Femur (tissue), 1 donor: ENCODE measurements around the gene QSER1.
A peak's percentile ranks its signal among the peaks of the same experiment; 100 is the strongest.
"Not testable (repeated sequence)": the region's sequence is repeated elsewhere in the genome, so short reads cannot be mapped to it uniquely, and the experiment has no call there.

Experiments used
- DNase-seq: peaks from one replicate; pipeline ENCODE4 v3.0.0-alpha.2; 2017

QSER1 gene

DNA sequence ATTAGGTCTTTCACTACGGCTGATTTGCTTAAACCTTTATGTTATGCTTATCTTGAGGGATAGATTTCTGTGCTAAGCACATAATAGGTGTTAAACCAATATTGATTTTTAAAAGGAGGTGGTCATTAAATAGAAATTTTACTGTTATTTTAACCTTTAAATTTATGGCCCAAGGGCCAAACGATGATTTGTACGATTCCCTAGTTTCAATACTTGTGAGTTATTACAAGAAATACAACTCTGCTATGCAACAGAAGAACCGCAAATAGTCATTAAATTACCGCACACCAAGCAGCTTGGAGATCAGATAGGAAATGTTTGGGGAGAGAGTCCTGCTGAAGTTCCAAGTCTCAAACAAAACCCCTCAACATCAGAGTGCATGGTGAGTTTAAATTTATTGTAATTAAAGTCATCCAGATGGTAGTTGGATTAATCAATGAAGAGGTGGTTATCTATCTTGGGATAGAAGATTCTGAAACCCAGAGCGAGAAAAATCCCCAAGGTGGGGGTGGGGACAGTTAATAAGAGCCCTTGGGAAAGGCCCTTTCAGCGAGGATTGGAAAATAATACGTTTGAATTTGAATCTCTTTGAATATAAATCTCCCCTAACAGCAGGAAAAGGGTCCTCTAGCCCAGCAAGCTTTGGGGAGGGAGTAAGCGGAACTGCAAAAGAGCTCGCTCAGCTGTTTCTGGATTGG is 805 bp upstream of the QSER1 start:
- no peak for DNase-seq

DNA sequence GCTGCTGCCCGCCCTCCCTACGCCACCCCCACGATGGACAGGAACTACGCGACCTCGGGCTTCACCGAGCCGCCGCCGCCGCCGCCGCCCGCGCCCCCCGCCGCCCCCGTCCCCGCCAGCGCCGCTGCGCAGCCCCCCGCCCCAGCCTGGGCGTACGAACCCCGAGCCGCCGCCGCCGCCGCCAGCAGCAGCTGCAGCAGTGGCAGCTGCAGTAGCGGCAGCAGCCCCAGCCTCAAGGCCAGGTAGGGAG is 407 bp downstream of the QSER1 start:
- DNase-seq: no peak

DNA sequence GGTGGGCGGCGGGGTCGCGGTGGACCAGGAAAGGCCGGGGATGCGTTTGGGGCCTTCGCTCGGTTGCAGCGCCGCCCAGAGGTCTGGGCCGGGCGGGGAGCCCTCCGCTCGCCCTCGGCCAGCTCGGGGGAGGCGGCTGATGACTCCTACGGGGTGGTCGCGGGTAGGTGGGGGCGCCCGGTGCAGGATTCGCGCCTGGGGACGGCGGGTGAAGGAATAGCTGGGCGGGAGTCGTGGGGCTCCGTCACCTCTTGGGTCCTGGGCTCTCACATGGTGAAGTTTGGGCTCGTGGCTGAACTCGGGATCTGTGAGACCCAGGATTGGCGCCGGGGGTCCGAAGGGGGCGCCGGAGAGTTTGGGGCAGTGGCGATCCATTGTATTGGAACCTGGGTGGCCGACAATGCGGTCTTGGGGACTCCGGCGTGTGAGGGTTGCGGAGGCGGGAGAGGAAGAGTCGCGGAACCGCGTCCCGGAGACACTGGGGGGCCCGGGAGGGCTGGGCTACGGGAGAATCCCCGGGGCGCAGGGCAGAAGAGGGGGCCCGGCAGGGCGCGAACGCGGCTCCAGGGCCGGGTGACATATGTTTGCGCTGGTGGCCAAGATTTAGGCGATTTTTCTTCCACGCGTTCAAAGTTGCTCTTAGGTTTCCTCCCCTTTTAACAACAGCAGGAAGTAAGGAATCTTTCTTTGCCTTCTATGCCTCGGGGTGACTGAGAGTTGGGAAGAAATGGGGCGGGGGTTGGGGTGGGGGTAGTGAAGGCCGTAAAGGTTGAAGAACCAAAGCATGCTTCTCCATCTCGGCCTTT is 935 bp downstream of the QSER1 start:
- DNase-seq: peak; percentile 77

DNA sequence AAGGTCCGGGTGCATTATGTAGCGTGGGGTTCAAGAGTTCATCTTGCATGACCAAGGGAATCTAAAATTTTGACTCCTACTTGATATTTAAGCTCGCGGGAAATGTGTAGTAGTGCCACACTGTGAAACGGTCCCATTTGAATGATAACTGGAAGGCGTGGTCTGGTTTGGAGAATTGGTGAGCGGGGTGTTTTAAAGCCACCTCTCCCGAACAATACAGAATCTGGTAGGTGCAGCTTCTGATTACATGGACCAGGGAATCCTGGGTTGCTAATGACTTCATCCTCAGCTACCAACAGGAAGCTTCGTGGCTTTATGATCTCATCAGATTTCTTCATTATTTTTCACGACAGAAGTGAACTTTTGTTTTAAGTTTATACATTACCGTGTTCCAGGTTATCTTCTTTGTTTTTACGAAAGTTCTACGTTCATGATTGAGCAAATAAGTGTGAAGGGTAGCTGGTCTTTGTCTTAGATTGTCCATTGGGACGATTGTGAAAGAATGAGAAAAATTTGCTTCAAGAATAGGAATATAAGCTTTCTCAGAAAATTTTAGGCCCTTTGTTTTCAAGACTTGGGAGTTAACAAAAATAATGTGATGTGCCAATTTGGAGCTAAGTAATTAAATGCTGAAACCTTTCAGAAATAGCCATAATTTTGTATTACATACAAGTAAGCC is 1.7 kb downstream of the QSER1 start:
- no peak for DNase-seq

DNA sequence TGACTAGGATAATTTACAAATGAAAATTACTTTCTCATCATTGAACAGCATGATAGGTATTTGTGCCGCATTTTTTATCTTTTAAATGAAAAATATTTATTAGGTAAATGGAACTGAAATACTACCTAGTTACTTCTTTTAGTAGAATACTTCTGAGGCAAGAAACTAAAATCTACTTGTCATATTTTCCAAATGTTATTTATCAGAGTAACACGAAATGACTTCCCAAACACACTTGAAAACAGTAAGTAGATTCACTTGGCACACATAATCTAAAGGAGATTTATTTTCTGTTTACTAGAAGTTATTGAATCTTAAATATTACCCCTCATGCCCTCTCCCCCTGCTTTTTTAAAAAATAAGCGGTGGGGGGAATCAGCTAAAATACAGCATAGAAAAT is 2.3 kb downstream of the QSER1 start:
- no peak for DNase-seq

DNA sequence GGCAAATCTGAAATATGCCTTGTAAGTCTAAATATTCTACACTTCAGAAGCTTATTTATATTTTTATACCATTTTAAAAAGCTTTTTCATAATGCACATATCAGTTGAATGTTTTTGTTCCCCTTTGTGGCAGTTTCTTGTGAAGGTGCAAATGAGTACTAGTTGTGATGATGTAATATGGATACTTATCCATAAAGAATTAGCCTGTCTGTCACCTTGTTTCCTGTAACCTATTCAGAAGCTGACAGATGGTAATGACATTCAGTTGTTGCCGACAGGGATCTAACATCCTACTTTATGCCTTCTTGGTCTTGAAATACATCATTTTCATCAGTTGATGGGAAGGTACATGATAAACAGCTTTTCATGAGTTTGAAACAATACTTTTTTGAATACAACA is 2.9 kb downstream of the QSER1 start:
- no peak for DNase-seq

DNA sequence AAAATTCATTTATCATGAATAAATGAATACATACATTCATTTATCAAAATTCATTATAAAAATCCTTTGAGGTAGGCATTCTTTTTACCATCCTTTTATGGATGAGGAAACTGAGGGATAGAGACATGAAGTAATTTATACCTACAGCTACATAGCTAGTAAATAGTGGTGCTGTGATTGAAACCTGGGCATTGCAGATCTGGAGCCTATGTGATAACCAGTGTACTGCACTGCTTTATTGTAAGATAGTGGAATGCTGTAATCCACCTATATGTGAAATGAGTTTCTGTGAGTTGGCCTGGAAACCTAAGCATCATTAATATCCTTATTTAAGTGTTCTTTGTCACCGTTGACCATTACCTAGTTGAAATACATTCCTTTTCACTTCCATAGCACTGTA is 4.5 kb downstream of the QSER1 start:
- DNase-seq: no peak

DNA sequence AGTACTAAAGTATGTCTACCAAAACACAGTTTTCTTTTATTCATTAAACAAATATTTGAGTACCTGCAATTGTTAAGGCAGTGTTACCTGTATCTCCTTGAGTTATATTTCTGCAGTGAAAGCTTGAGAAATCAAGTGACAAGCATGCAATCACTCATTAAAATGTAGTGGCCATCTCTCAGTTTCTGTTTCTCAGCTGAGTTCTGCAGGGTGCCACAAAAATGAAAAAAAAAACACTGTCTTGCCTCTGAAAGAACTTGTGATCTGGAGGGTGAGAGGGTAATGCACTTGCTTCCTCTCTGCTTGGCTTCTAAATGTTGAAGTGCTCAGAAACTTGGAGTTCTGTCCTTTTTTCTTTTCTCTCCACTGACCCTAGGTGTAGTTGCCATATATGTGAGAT is 6.8 kb downstream of the QSER1 start:
- DNase-seq: no peak

DNA sequence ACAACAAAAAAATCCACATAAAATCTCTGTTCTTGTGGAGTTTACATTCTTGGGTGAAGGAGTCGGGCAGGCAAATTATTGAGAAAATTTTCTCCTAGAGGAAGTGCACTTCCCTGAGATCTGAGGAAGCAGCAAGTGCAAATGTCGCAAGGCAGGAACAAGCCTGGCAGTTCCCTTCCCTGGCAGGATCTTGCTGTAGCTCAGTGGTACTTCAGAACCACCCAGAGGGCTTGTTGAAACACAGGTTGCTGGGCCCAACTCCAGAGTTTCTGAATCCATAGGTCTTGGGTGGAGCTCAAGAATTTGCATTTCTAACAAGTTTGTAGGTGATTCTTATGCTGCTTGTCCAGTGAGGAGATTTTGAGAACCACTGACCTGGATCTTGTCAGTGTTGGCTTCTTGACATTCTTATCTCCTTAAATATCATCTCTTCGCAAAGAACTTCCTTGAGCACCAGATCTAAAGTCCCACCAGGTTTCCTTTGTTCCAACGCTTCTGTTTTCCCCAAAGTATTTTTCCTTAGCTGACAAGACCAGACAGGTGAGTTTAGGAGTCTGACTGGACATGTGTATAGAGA is 9.6 kb downstream of the QSER1 start:
- no peak for DNase-seq

DNA sequence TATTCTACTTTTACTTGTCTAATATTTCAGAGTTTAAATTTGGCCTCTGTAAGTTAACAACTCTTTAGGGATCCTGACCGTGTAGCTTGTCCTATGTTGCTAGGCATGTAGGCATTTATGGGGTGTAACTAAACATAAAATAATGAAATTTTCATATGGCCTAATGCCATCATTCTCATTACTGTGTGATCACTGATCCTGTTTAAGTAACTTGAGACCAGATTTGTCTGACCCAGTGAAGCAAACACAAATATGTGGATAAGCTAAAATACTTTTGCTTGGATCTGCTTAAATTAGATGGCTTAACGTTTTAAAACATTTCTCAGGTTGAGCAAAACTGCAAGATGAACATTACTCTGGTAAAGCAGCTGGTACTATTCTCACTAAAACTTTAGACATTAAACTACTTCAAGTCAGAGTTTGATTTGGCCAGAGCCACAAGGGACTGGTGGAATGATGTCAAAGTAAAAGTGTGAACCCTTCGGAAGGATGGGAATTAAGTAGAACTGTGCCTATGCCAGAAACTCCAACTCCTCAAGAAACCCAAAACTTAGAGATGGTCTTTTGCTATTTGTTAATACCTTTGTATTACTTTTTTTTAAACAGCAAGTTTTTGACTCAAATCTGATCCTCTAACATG is 12.5 kb downstream of the QSER1 start:
- DNase-seq: no peak

DNA sequence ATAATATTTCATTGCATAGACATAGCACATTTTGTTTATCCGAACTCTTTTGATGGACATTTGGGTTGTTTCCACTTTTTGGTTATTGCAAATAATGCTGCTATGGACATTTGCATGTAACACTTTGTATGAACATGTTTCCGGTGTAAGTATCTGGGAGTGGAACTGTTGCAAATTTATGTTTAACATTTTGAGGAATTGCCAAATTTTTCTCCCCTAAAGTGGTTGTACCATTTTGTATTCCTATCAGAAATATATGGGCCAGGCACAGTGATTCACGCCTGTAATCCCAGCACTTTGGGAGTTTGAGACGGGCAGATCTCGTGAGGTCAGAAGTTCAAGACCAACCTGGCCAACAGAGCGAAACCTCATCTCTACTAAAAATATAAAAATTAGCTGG is 16.0 kb downstream of the QSER1 start:
- DNase-seq: no peak

DNA sequence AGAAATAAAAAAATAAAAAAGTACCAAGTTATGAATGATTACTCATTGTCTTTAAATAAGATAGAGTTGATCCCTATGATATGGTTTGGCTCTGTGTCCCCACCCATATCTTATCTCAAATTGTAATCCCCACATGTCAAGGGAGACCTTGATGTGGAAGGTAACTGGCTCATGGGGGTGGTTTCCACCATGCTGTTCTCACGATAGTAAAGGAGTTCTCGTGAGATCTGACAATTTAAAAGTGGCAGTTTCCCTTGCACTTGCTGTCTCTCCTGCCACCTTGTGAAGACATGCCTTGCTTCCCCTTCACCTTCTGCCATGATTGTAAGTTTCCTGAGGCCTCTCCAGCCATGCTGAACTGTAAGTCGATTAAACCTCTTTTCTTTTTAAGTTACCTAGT is 18.8 kb downstream of the QSER1 start:
- no peak for DNase-seq

DNA sequence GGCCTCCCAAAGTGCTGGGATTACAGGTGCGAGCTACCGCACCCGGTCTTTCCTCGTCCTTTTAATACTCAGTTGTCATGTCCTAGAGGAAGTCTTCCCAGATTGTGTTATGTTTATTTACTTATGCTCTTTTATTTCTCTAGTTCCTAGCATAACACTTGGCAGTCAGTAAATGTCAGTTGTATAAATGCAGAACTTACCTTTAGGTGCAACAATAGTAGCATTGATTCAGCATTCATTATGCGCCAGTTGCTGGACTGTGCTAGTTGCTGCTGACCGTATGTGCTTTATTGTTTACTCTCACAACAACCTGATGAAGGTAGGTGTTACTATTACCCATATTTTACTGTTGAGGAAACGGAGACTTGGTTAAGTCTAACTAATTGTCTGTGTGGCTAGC is 20.8 kb downstream of the QSER1 start:
- DNase-seq: no peak

DNA sequence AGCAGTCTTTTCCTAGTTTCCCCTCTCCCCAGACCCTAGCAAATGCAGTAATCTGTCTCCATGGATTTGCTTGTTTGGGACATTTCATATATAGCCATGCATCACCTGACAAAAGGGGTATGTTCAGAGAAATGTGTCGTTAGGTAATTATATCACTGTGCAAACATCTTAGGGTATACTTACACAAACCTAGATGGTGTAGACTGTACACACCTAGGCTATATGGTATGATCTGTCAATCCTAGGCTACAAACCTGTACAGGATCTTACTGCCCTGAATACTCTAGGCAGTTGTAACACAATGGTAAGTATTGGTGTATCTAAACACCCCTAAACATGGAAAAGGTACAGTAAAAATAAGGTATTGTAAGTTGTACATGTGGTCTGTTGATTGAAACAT is 23.8 kb downstream of the QSER1 start:
- no peak for DNase-seq

DNA sequence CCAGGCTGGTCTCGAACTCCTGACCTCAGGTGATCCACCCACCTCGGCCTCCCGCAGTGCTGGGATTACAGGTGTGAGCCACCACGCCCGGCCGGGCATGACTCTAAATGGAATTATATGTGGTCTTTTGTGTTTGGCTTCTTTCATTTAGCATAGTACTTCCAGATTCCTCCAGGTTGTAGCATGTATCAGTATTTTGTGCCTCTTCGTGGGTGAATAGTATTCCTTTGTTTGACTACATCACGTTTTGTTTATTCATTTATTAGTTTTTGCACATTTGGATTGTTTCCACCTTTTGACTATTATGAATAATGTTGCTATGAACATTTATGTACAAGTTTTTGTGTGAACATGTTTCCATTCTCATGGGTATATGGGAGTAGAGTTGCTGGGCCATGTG is 24.4 kb downstream of the QSER1 start:
- DNase-seq: no peak

DNA sequence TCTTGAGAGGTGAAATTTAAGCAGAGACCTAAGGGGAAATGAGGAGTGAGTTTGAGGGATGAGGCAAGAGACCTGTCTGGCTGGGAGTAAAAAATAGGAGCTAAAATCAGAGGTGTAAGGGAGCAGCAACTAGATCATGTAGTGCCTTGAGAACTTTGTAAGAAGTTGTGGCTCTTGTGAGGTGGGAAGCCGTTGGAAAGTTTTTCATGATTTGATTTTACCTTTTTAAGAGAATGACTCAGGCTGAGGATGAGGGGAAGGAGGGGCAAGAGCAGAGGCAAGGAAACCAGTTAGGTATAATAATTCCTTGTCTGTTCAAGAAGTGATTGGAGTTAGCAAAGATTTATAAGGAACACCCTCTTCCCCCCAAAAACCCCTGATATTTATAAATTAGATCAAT is 25.8 kb downstream of the QSER1 start:
- no peak for DNase-seq

DNA sequence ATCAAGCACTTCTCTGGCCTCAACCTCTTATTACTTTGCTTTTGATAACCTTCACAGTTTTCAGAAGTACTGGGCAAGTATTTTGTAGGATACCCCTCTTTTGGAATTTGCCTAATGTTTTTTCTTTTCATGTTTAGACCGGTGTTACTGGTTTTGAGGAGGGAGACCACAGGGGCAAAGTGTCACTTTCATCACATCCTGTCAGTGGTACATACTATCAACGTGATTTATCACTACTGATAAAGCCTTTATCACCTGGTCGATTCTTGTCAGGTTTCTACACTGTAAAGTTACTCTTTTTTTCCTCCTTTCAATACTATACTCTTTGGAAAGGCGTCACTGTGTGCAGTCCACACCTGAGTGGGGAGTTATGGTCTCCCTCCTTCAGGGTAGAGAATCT is 26.7 kb downstream of the QSER1 start:
- DNase-seq: no peak

DNA sequence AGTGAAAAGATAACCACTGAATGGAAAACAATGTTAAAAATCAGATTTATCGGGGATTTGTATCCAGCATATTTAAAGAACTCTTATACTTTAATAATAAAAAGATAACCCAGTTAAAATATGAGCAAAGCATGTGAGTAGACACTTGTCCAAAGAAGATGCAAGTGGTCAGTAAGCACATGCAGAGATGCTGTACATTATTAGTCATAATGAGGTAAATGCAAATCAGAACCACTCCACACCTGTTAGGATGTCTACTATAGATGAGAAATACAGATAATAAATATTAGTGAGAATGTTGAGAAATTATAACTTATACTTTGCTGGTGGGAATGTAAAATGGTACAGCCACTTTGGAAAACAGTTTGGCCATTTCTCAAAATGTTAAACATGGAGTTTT is 28.0 kb downstream of the QSER1 start:
- no peak for DNase-seq

DNA sequence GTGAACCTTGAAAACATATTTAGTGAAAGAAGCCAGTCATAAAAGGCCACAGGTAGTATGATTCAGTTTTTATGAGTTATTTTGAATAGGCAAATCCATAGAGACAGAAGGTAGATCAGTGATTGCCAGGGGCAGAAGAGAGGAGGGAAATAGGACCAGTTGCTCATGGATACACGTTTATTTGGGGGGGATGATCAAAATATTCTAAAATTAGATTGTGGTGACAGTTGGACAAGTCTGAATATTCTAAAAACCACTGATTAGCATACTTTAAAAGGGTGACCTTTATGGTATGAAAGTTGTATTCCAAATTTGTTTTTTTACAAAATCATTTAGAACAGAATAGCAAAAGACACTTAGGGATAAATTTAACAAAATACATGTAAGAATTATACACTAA is 28.6 kb downstream of the QSER1 start:
- no peak for DNase-seq

DNA sequence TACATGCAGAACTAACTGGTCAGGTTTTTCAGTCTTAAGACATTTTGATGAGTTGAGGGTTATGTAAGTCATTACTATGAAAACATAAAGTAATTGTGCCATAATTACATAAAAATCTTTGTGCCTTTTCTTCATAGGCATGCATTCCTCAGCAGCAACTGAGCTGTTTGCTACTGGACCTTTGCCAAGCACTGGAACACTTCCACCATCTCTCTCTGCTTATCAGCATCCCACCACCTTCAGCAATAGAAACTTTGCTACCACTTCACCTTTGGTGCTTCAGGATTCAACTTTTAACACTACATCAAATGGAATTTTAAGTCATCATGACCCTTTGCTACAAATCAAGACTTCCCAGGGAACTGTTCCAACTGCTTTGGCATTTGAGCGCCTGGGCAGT is 39.0 kb downstream of the QSER1 start:
- no peak for DNase-seq

DNA sequence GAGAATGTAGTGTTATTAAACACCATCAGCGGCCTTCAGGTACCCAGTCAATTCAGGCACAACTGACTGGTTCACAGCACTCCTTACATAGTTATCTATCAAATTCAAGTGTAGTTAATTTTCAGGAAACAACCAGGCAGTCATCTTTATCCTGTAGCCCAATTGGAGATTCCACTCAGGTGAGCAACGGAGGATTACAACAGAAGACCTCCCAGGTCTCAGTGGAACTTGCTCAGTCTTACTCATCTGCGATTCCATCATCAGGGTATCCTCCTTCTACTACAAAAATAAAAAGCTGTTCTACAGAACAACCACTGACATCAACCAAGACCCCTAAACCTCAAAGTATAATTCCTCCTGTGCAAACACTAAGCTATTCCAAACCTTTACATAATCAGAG is 39.6 kb downstream of the QSER1 start:
- no peak for DNase-seq

DNA sequence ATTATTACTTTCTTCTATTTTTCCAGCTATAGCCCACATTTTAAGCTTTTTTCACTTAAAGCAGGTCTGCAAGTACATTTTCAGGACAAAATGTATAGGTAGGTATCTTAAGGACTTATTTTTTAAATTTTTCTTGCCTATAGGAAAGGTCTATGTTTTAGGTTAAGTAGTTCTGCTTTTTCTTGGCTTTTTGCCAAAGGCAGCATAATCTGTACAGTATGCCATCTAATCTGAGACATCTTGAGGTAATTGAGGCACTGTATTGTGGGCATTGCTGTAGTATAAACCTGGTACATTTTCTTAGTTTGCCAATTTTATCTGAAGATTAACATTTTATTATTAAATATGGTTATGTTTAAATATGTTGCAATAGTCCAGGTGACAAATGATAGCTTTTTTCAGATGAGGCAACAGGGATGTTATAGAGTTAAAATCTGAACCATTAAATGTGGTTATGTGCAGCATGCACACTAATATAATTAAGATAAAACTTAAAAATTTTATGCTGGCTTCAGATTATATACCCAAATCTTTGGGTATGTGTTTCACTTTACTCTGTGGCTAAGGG is 42.9 kb downstream of the QSER1 start:
- DNase-seq: no peak

DNA sequence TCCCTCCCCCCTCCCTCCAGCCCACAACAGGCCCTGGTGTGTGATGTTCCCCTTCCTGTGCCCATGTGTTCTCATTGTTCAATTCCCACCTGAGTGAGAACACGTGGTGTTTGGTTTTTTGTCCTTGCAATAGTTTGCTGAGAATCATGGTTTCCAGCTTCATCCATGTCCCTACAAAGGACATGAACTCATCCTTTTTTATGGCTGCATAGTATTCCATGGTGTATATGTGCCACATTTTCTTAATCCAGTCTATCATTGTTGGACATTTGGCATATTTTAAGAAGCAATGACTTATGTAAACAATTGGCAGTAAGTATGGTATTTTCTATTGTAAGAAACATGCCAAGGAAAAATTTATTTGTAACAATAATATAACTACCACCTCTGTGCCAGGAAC is 43.6 kb downstream of the QSER1 start:
- DNase-seq: not testable (repeated sequence)
